Colon (tissue), 2 donors: Measurements from ENCODE around the gene CAPN13.

Experiments
- FAIRE-seq: peaks from 2 replicates; lab custom pipeline; 2012; peaks lifted over from hg19 to GRCh38; lab: Jason Lieb, UNC
- donor health status: control.
- donor health status: control.

CAPN13 gene

GRCh38 chr2:30683236-30683956 lies 123.8 kb downstream of the CAPN13 start:
- no peak for FAIRE-seq

- FAIRE-seq: no peak
These were observed 126.2 kb downstream of the CAPN13 start for GRCh38 chr2:30681022-30681421.

- FAIRE-seq: no peak
These were observed 127.1 kb downstream of the CAPN13 start for GRCh38 chr2:30680121-30680520.

- FAIRE-seq: no peak
These were observed 127.7 kb downstream of the CAPN13 start for GRCh38 chr2:30679426-30680088.

- no peak for FAIRE-seq
These were observed 128.7 kb downstream of the CAPN13 start for GRCh38 chr2:30678410-30679137.

- FAIRE-seq: no peak
These were observed 129.3 kb downstream of the CAPN13 start for GRCh38 chr2:30677861-30678385.

GRCh38 chr2:30677231-30677630 lies 130.0 kb downstream of the CAPN13 start:
- no peak for FAIRE-seq

- FAIRE-seq: no peak
These were observed 131.5 kb downstream of the CAPN13 start for GRCh38 chr2:30675758-30676157.

- no peak for FAIRE-seq
These were observed 134.1 kb downstream of the CAPN13 start for GRCh38 chr2:30673127-30673526.
